DND-41 (cell line): ENCODE data around the gene ZC3H10.

Source experiments
- ATAC-seq: fragments of 200-7000 bp; cut with Tn5 transposase; 3 replicates; pipeline ENCODE4 v1.9.1; 2021; ENCODE audit warnings: low read depth; ENCODE audit not compliant: insufficient read depth
- DNase-seq: peaks from one replicate; pipeline ENCODE4 v3.0.0-alpha.2; 2020
- H2AFZ ChIP-seq: 2 replicates; pipeline ENCODE4 v1.6.0; 2012; ENCODE audit warnings: low read depth, low read length
- H3K27ac ChIP-seq: 2 replicates; pipeline ENCODE4 v1.5.1; 2012; ENCODE audit warnings: low read length, inconsistent platforms
- H3K27me3 ChIP-seq: fragments of 200-600 bp; sonication (generic); 2 replicates; pipeline ENCODE4 v1.6.0; 2012; ENCODE audit warnings: low read length, mild to moderate bottlenecking, inconsistent platforms; ENCODE audit not compliant: insufficient read depth, poor library complexity
- H3K36me3 ChIP-seq: 2 replicates; pipeline ENCODE4 v1.5.1; 2012; ENCODE audit warnings: low read length, inconsistent platforms; ENCODE audit not compliant: insufficient read depth
- H3K4me1 ChIP-seq: 2 replicates; pipeline ENCODE4 v1.5.1; 2012; ENCODE audit warnings: mild to moderate bottlenecking, low read length; ENCODE audit not compliant: insufficient read depth
- H3K4me2 ChIP-seq: 2 replicates; pipeline ENCODE4 v1.6.0; 2012; ENCODE audit warnings: mild to moderate bottlenecking, moderate library complexity, low read length, inconsistent platforms; ENCODE audit not compliant: insufficient read depth
- H3K4me3 ChIP-seq, 2 experiments: fragments of 200-600 bp in 1 of 2; shearing (Covaris generic) in 1 of 2; 2 replicates each; pipeline ENCODE4 v1.5.1; 2012 to 2016; ENCODE audit warnings: inconsistent platforms in 2 of 2, low read length in 2 of 2, mild to moderate bottlenecking in 2 of 2, low read depth in 1 of 2, moderate library complexity in 1 of 2
- H3K79me2 ChIP-seq: 2 replicates; pipeline ENCODE4 v1.6.0; 2012; ENCODE audit warnings: low read length, inconsistent platforms; ENCODE audit not compliant: insufficient read depth
- H3K9ac ChIP-seq: 2 replicates; pipeline ENCODE4 v1.6.0; 2012; ENCODE audit warnings: low read depth, mild to moderate bottlenecking, inconsistent platforms, low read length, moderate library complexity
- H3K9me3 ChIP-seq: 2 replicates; pipeline ENCODE4 v1.5.1; 2012; ENCODE audit warnings: low read length, moderate library complexity, mild to moderate bottlenecking, inconsistent platforms; ENCODE audit not compliant: insufficient read depth, severe bottlenecking
- H4K20me1 ChIP-seq: 2 replicates; pipeline ENCODE4 v1.6.0; 2012; ENCODE audit warnings: low read length; ENCODE audit not compliant: insufficient read depth
- CTCF ChIP-seq: IDR thresholded peaks from 2 replicates; pipeline ENCODE4 v1.5.1; 2012; ENCODE audit warnings: borderline replicate concordance, low read length, moderate library complexity, mild to moderate bottlenecking; ENCODE audit not compliant: poor library complexity, severe bottlenecking; ENCODE audit errors: extremely low read depth
- EZH2 ChIP-seq: IDR thresholded peaks from 3 replicates; pipeline ENCODE4 v1.6.1; 2012; ENCODE audit warnings: borderline replicate concordance, low read depth, mild to moderate bottlenecking, moderate library complexity, low read length, inconsistent platforms; ENCODE audit not compliant: severe bottlenecking

ZC3H10 gene

GRCh38 chr12:56161690-56162351, 43.8 kb downstream of the ZC3H10 start:
- H3K9ac ChIP-seq: peak overlapping the region; percentile 89; the same call in 1 of the 2 replicates
- peaks cover 72% of the 10 kb centered on the region for H3K36me3 ChIP-seq
- H3K79me2 ChIP-seq: peaks cover 54% of the 10 kb centered on the region
- H3K27me3 ChIP-seq: no peaks in the 10 kb centered on the region
- 0 out of 4 replicates have a peak overlapping the region, but pooled peaks of 1 of the 2 experiments have one; percentile 69 for H3K4me3 ChIP-seq
- H4K20me1 ChIP-seq: peaks cover 13% of the 10 kb centered on the region
- TF ChIP-seq EZH2: no peak
- no peak for TF ChIP-seq CTCF
- H3K27ac ChIP-seq: no peak overlapping the region; the same call in 1 of the 2 replicates
- H3K4me1 ChIP-seq: peaks cover 46% of the 10 kb centered on the region
- no peak for ATAC-seq
- DNase-seq: no peak
- no peaks in the 10 kb centered on the region for H3K9me3 ChIP-seq
- H3K4me2 ChIP-seq: peak overlapping the region; percentile 78; the same call in 1 of the 2 replicates
- H2AFZ ChIP-seq: no peak overlapping the region

DNA sequence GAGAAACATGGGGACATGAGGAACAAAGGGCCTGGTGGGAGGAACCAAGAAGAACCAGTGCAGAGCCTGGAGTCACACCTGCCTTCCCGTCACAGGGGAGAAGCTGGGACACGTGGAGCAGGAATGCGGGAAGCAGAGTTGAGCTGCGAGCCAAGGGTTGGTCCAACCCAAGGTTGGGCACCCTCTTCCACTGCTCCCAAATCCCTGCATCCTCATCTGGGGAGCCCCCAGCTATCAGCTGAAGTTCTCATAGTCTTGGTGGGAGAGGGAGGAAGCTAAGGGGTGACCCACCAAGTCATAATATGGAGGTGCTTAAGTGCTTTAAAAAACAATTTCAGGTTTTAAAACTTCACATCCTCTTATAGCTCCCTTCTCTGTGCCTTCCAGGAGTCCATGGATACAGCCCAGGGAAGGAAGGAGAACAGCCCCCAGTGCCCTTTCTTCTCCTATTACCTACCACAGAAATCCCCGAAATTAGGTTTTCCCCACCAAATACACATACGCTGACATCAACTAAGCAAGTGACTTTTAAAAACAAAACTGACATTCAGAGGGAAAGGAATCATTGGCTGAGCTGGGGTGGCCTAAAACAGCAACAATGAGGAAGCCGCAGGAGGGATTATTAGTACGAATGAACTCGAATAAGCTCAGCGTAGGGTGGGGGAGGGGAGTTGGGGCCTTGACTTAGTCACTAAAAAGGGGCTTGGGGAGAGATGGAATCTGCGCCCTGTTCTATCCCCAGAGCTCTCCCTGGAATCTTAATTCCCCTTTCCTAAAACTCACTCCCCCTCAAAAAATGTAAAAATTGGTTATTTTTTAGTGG, 44.6 kb downstream of the ZC3H10 start:
- H3K27ac ChIP-seq: no peak overlapping the region
- H3K79me2 ChIP-seq: peaks cover 45% of the 10 kb centered on the region
- ATAC-seq (no peak), DNase-seq (no peak)
- H3K9ac ChIP-seq: no peak overlapping the region
- H3K36me3 ChIP-seq: peaks cover 80% of the 10 kb centered on the region
- H3K27me3 ChIP-seq: no peaks in the 10 kb centered on the region
- H2AFZ ChIP-seq: no peak overlapping the region
- no peak overlapping the region for H3K4me2 ChIP-seq
- peaks cover 37% of the 10 kb centered on the region for H3K4me1 ChIP-seq
- H3K4me3 ChIP-seq: no peak overlapping the region
- TF ChIP-seq CTCF: no peak
- no peak for TF ChIP-seq EZH2
- peaks cover 13% of the 10 kb centered on the region for H4K20me1 ChIP-seq
- no peaks in the 10 kb centered on the region for H3K9me3 ChIP-seq

DNA sequence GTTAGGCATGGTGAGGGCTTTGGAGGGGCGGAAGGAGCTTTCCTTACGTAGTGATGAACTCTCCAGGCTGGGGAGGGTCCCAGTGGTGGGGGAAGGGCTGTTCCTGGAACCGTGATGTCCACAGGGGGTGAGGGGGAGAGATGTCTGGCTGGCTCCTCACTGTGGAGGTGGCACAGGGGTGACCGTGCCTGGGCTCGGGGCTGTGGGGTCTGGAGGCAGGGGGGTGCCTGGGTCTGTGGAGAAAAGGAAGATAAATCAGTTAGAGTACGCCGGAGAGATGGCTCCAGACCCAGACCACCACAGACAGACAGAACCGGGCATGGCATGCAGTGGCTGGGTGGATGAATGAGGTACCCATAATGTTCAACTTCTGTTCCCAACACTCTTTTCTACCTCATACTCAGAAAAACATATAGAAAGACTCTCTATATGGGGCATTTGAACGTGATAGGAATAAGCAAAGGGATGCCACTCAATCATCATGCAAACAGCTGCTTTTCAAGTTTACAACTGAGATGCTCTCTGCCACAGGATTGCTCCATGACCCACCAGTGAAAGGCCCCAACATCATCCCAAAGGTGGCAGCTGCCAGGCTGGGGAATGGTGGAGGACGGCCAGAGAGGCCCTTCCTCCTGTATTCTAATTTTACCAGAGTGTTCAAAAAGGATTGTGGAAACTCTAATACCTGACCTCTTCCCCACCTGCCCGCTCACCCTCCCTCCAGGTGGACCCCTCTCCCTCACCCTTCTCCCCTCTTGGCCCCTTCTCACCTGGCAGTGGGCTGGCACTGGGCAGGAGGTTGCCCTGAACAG, 45.7 kb downstream of the ZC3H10 start:
- peaks cover 38% of the 10 kb centered on the region for H3K79me2 ChIP-seq
- H4K20me1 ChIP-seq: peaks cover 13% of the 10 kb centered on the region
- H3K9ac ChIP-seq: no peak overlapping the region
- H3K9me3 ChIP-seq: no peaks in the 10 kb centered on the region
- DNase-seq (no peak), ATAC-seq (no peak)
- TF ChIP-seq CTCF (no peak), EZH2 (no peak)
- H3K4me3 ChIP-seq: no peak overlapping the region
- H3K27ac ChIP-seq: no peak overlapping the region
- no peaks in the 10 kb centered on the region for H3K27me3 ChIP-seq
- no peak overlapping the region for H3K4me2 ChIP-seq
- peaks cover 36% of the 10 kb centered on the region for H3K4me1 ChIP-seq
- peaks cover 91% of the 10 kb centered on the region for H3K36me3 ChIP-seq
- no peak overlapping the region for H2AFZ ChIP-seq
